Prostate gland (tissue), 2 donors: ENCODE data around the gene STIL. TPM values are rescaled to one million over a fixed set of nuclear protein-coding genes. Genes with fewer than 3 reads are reported as not detected.

Experiments
- DNase-seq: peaks from one replicate; pipeline ENCODE4 v3.0.0-alpha.2; 2019; ENCODE audit warnings: low spot score
- H3K27ac ChIP-seq, 2 donors: fragments of 200-600 bp; sonication (generic); 2 replicates each; pipeline ENCODE4 v1.5.1; 2017 to 2019
- H3K27me3 ChIP-seq: fragments of 200-600 bp; sonication (generic); replicated peaks from 2 replicates; pipeline ENCODE4 v1.5.1; 2019; ENCODE audit not compliant: insufficient read depth
- H3K36me3 ChIP-seq, 2 donors: fragments of 200-600 bp; sonication (generic); 1 replicate in 1 of 2; 2 replicates in 1 of 2; pipeline versions ENCODE4 v1.5.1 to v1.8.1; 2017 to 2019
- H3K4me1 ChIP-seq: fragments of 200-600 bp; sonication (generic); replicated peaks from 2 replicates; pipeline ENCODE4 v1.5.1; 2019
- H3K4me3 ChIP-seq, 2 donors: fragments of 200-600 bp; sonication (generic); 2 replicates each; pipeline ENCODE4 v1.5.1; 2017 to 2019
- H3K9me3 ChIP-seq: fragments of 200-600 bp; sonication (generic); 2 replicates; pipeline ENCODE4 v1.5.1; 2017
- CTCF ChIP-seq, 4 experiments: fragments of 200-600 bp in 2 of 4; fragments of 450-650 bp in 2 of 4; sonication (generic) in 2 of 4; IDR thresholded peaks; 1 replicate in 3 of 4; 2 replicates in 1 of 4; pipeline ENCODE4 v1.5.1; 2016 to 2019; ENCODE audit warnings: antibody characterized with exemption in 4 of 4, mild to moderate bottlenecking in 2 of 4, moderate library complexity in 2 of 4
- POLR2A ChIP-seq: fragments of 450-650 bp; IDR thresholded peaks from one replicate; pipeline ENCODE4 v1.6.1; 2016; ENCODE audit warnings: antibody characterized with exemption, mild to moderate bottlenecking
- POLR2AphosphoS5 ChIP-seq: sonication (generic); formaldehyde crosslinking; IDR thresholded peaks from one replicate; pipeline ENCODE4 v1.6.1; 2017; ENCODE audit warnings: antibody characterized with exemption
- WGBS: methylation state at CpG from one replicate; pipeline ENCODE4 v1.1.5; 2018; 5-methylcytosine and 5-hydroxymethylcytosine counted together
- intact Hi-C: fragments of 100-400 bp; cut with DNase I; formaldehyde crosslinking; loops from one replicate; pipeline ENCODE4 v1.14.2; 2022
- total RNA-seq, 2 donors: library from RNA; depleted of rRNA; stranded (reverse); fragments of >200 nt; gene quantifications; one replicate each; pipeline ENCODE4 v1.1.0, GENCODE V29; 2016

STIL gene
- total RNA-seq, 2 donors from 2014 or later: 1.5 to 5.9 TPM

GRCh38 chr1:47331875-47332274, 17.9 kb upstream of the STIL start:
- H3K27ac ChIP-seq: peak overlapping the region in 1 of 2 donors; percentile 2
- no peaks in the 10 kb centered on the region for H3K27me3 ChIP-seq
- intact Hi-C loops: loop anchor here (10.0 kb wide), 1 partner anchor 393 kb away; no protein-coding TSS in a partner anchor
- no peak overlapping the region for H3K4me3 ChIP-seq
- WGBS: 83% methylated on average over 2 of the region's 2 CpGs
- no peaks in the 10 kb centered on the region for H3K4me1 ChIP-seq
- no peaks in the 10 kb centered on the region for H3K9me3 ChIP-seq
- H3K36me3 ChIP-seq: no peaks in the 10 kb centered on the region
- no peak for TF ChIP-seq CTCF (IDR thresholded peaks at IDR 0.05)
- TF ChIP-seq POLR2AphosphoS5: no peak
- TF ChIP-seq POLR2A: no peak
- DNase-seq: no peak

- 76% methylated on average over 1 of the region's 1 CpG for WGBS
- H3K27ac ChIP-seq: no peak overlapping the region
These were observed 16.3 kb upstream of the STIL start for GRCh38 chr1:47330212-47330611.

GRCh38 chr1:47328992-47329391, 15.0 kb upstream of the STIL start:
- 83% methylated on average over 3 of the region's 3 CpGs for WGBS
- intact Hi-C loops: loop anchor here (10.0 kb wide), 1 partner anchor 144 kb away; no protein-coding TSS in a partner anchor
- TF ChIP-seq POLR2AphosphoS5 (no peak), CTCF (IDR thresholded peaks at IDR 0.05) (no peak), POLR2A (no peak)
- H3K9me3 ChIP-seq: no peaks in the 10 kb centered on the region
- H3K36me3 ChIP-seq: no peaks in the 10 kb centered on the region
- H3K27ac ChIP-seq: no peak overlapping the region
- no peak overlapping the region for H3K4me3 ChIP-seq
- H3K27me3 ChIP-seq: no peaks in the 10 kb centered on the region
- H3K4me1 ChIP-seq: no peaks in the 10 kb centered on the region
- DNase-seq: no peak

More at GRCh38 chr1:47330212-47330611, 16.3 kb upstream of the STIL start:
- no peaks in the 10 kb centered on the region for H3K9me3 ChIP-seq
- intact Hi-C loops: loop anchor here (10.0 kb wide), 1 partner anchor 395 kb away; no protein-coding TSS in a partner anchor
- H3K36me3 ChIP-seq: no peaks in the 10 kb centered on the region
- H3K27me3 ChIP-seq: no peaks in the 10 kb centered on the region
- DNase-seq: no peak
- TF ChIP-seq CTCF (IDR thresholded peaks at IDR 0.05) (no peak), POLR2AphosphoS5 (no peak), POLR2A (no peak)
- no peaks in the 10 kb centered on the region for H3K4me1 ChIP-seq
- no peak overlapping the region for H3K4me3 ChIP-seq

- 86% methylated on average over 2 of the region's 2 CpGs for WGBS
- H3K27me3 ChIP-seq: no peaks in the 10 kb centered on the region
- no peaks in the 10 kb centered on the region for H3K36me3 ChIP-seq
- H3K4me3 ChIP-seq: no peak overlapping the region
- no peaks in the 10 kb centered on the region for H3K9me3 ChIP-seq
- H3K4me1 ChIP-seq: no peaks in the 10 kb centered on the region
- H3K27ac ChIP-seq: no peak overlapping the region
- no peak for DNase-seq
- TF ChIP-seq POLR2A (no peak), POLR2AphosphoS5 (no peak), CTCF (IDR thresholded peaks at IDR 0.05) (no peak)
- intact Hi-C loops: loop anchor here (10.0 kb wide), 1 partner anchor 141 kb away; no protein-coding TSS in a partner anchor
These were observed 12.3 kb upstream of the STIL start for GRCh38 chr1:47326271-47326670.

- TF ChIP-seq POLR2A: no peak
- TF ChIP-seq CTCF (IDR thresholded peaks at IDR 0.05): no peak
- TF ChIP-seq POLR2AphosphoS5: no peak
- H3K4me1 ChIP-seq: no peaks in the 10 kb centered on the region
- H3K36me3 ChIP-seq: no peaks in the 10 kb centered on the region
- 65% methylated on average over 2 of the region's 2 CpGs for WGBS
- H3K27ac ChIP-seq: no peak overlapping the region
- H3K27me3 ChIP-seq: no peaks in the 10 kb centered on the region
- H3K4me3 ChIP-seq: no peak overlapping the region
- intact Hi-C loops: loop anchor here (10.0 kb wide), 1 partner anchor 141 kb away; no protein-coding TSS in a partner anchor
- no peaks in the 10 kb centered on the region for H3K9me3 ChIP-seq
- no peak for DNase-seq
These were observed 11.6 kb upstream of the STIL start for GRCh38 chr1:47325528-47325927.
